NCI-H2196 treated with DMSO at 0.1 percent for 48 hours (cell line): Measurements from ENCODE around the gene ETFDH.
"Not testable (repeated sequence)": the region's sequence is repeated elsewhere in the genome, so short reads cannot be mapped to it uniquely, and the experiment has no call there.

ENCODE experiments used
- DNase-seq: peaks from one replicate; lab custom pipeline; 2025; ENCODE audit not compliant: unreplicated experiment; lab: John Stamatoyannopoulos, UW

The ETFDH gene

GRCh38 chr4:158754385-158755180, 82.5 kb downstream of the ETFDH start:
- no peak for DNase-seq

GRCh38 chr4:158755819-158756218, 83.7 kb downstream of the ETFDH start:
- DNase-seq: not testable (repeated sequence)

GRCh38 chr4:158756588-158756987, 84.5 kb downstream of the ETFDH start:
- DNase-seq: no peak

GRCh38 chr4:158758142-158758541, 86.0 kb downstream of the ETFDH start:
- no peak for DNase-seq

GRCh38 chr4:158758703-158759102, 86.6 kb downstream of the ETFDH start:
- DNase-seq: no peak
